ENCODE results near the gene NUP50.

DNA sequence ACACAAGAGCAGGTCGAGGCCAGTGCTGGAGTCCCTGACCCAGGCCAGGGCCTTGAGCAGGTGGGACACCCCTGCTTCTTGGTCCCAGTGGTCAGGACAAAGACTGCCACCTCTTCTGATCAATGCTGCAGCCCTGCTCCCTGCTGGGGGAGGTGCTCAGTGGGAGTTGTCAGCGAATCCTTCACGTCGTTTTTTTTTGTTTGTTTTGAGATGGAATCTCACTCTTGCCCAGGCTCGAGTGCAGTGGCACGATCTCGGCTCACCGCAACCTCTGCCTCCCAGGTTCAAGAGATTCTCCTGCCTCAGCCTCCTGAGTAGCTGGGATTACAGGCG is 34.7 kb downstream of the NUP50 start:
- TF ChIP-seq, protein P1, sequence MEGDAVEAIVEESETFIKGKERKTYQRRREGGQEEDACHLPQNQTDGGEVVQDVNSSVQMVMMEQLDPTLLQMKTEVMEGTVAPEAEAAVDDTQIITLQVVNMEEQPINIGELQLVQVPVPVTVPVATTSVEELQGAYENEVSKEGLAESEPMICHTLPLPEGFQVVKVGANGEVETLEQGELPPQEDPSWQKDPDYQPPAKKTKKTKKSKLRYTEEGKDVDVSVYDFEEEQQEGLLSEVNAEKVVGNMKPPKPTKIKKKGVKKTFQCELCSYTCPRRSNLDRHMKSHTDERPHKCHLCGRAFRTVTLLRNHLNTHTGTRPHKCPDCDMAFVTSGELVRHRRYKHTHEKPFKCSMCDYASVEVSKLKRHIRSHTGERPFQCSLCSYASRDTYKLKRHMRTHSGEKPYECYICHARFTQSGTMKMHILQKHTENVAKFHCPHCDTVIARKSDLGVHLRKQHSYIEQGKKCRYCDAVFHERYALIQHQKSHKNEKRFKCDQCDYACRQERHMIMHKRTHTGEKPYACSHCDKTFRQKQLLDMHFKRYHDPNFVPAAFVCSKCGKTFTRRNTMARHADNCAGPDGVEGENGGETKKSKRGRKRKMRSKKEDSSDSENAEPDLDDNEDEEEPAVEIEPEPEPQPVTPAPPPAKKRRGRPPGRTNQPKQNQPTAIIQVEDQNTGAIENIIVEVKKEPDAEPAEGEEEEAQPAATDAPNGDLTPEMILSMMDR (IDR thresholded peaks at IDR 0.05), result no peak
- no peak for TF ChIP-seq EZH2 (IDR thresholded peaks at IDR 0.05; ENCODE audit: borderline replicate concordance, insufficient read depth, low read depth, low read length, poor library complexity, severe bottlenecking)
